GM19395 (cell line): ENCODE measurements around the gene GAMT.
A peak's percentile ranks its signal among the peaks of the same experiment; 100 is the strongest.
"Not testable (repeated sequence)": the region's sequence is repeated elsewhere in the genome, so short reads cannot be mapped to it uniquely, and the experiment has no call there.

ENCODE experiments used
- ATAC-seq: cut with Tn5 transposase; IDR thresholded peaks from one replicate; pipeline ENCODE4 v1.9.1; 2021; ENCODE audit warnings: mild to moderate bottlenecking, moderate library complexity; ENCODE audit not compliant: unreplicated experiment

GAMT gene

GRCh38 chr19:1401138-1401888 is at the start of gene GAMT:
TSS of gene GAMT (minus strand) at chr19:1401542. CDS start at chr19:1401476, 66 bp downstream.
- no peak for ATAC-seq

- no peak for ATAC-seq
Measured at GRCh38 chr19:1449467-1450442, 48.4 kb upstream of the GAMT start, which contains the start of gene APC2. TSS of gene APC2 (plus strand) at chr19:1450121. CDS start at chr19:1453002, 2,881 bp downstream.

GRCh38 chr19:1447944-1448343 is 46.6 kb upstream of the GAMT start:
- ATAC-seq = no peak

- no peak for ATAC-seq
Measured at GRCh38 chr19:1447504-1447903, 46.2 kb upstream of the GAMT start.

DNA sequence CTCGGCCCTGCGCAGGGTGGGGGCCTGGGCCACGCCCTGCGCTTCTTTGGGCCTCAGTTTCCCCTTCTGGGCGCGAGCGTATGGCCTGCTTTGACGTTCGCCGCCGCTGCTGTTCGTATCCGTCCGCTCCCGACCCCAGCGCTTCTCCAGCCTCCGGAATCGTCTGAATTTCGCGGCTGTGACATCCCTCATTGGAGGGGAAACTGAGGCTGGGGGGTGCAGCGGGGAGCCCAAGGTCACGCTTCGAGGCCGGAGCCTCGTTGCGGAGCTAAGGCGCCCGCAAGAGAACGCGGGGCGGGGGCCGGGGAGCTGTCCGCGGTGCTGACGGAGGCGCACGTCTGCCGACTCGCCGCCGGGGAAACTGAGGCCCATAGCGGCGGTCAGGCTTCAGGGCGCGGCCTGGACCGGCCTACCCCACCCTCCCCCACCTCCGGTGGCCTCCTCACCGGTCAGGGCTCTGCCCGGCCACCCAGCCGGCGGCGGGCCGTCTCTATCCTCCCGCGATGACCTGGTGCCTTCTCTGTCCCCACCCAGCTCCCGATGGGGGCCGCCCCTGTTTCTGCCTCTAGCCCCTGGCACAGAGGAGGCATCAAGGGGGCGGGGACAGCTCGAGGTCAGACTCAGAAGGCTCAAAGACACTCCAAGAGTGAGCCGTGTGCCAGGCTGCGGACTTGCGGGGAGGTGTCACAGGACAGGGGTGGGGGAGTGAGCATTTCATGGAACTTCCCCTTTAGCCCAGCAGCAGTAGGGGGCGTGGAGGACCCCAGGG is 45.6 kb upstream of the GAMT start:
- no peak for ATAC-seq

DNA sequence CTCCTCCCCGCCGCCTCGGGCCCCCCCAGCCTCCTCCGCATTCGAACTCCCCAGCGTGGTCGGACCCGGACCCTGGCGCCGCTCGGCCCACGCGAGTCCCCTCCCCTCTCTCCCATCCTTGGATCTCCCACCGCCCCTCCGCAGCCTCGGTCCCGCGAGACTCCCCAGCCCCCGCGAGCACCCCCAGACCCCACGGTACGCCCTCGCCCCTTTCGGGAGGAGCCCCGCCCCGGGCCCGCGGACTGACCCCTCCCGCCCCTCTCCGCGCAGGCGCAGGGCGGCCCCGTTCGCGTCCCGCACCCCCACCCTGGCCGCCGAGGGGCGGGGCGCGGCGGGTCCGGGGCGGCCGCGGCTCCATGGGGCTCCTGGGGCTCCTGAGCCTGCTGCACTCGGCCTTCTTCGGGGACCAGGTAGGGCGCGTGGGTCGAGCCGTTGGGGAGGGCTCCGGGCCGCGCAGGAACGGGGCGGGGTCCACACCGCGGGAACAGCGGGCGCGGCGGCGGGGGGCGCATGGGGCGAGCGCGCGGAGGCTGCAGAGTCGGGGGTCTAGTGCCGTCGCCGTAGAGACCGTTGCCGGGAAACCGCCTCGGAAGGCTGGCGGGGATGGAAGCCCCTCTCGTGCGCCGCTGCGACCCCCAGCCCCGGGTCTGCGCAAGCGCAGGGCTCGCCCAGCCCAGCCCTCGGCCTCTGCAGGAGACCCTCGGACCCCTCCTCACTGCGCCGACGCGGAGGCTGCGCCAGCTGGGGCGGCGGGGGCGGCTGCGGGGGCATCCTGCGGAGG is 44.8 kb upstream of the GAMT start:
- no peak for ATAC-seq

DNA sequence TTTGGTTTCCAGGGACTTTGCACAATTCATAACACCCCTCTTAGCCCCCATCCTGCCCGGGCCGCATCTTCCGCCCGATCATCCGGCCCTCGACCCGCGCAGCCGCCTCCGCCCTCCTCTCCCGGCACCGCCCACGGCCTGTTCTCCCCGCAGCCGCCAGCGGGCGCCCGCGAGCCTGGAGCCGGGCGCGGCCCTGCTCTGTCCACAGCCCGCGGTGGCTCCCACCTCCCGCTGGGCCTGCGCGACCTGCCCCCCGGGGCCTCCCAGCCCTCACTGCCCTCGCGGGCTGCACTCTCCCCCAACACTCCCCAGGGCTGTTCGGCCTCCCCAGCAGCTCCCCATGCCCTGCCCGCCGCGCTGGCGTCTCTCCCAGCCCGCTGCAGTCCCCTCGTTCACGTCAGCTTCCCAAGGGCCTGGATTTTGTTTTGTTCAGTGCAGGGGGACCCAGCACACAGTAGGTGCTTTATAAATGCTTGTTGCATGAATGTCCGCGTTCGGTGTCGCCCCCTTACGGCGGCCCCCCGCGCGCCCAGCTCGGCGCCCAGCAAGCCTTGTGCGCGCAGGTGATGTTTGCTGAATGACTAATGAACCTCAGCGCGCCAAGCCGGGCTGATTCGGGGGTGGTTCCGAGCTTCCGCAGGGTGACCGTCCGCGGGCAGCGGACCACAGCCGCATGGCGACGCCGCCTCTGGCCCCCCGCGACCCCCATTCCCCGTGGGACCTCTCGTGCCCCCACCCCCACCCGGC is 44.0 kb upstream of the GAMT start:
- no peak for ATAC-seq

- no peak for ATAC-seq
Measured at GRCh38 chr19:1441677-1442438, 40.5 kb upstream of the GAMT start.

DNA sequence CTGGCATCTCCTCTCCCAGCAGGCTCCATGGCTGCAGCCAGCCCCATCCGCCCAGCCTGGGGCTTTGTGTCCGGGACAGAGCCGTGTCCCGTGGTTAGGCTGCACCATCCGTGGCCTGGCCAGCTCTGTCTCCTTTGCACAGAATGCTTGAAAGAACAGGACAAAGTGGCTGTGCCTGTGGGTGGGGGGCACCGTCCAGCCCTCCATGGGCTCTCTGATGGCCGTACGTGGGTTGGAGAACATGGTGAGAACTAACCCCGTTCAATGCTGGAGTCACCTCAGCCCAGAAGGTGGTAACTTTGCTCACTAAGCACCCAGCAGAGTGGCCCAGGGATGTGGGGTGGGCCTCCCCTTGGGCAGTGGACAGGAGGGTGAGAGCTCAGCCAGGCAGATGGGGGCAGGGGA is 39.7 kb upstream of the GAMT start:
- no peak for ATAC-seq

- ATAC-seq = no peak
Measured at GRCh38 chr19:1440418-1440801, 39.1 kb upstream of the GAMT start.

GRCh38 chr19:1439525-1440417 is 38.4 kb upstream of the GAMT start:
- ATAC-seq = not testable (repeated sequence)

- peak; percentile 6 for ATAC-seq
Measured at GRCh38 chr19:1438933-1439354, 37.6 kb upstream of the GAMT start.

DNA sequence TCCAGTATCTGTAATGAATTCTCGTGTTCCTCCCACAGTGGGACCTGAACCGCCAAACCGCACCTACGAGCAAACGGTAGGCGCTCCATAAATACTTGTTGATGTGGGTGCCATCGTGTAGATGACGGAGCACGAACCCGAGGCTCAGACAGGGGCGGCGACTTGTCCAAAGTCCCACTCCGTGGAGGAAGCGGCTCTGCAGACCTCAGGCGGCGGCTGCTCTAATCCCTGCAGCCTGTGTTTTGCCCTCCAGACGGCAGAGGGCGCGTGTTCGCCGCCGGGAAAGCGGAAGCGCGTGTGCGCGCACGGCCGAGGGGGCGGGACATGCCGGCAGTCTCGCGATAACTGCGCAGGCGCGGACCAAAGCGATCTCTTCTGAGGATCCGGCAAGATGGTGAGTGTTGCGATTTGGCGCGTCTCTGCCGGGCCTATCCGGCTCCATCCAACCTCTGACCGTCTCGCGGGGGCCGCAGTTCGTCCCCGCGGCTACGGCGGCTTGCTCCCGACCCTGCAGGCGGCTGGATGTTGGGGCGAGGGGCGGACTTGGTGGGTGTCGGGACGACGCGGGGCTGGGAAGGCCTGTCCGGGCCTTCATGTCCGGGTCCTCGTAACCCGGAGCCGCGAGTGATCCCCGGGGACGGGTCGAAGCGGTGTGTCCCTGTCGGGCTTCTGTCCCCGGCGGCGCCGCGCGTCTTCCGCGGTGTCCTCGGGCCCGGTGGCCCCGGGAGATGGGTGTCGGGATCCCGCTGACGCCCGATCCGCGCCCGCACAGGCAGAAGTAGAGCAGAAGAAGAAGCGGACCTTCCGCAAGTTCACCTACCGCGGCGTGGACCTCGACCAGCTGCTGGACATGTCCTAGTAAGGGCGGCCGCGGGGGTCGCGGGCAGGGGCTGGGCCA is 36.9 kb upstream of the GAMT start, which contains the start of gene RPS15:
TSS of gene RPS15 (plus strand) at position 362 of the 898 bp plus-strand sequence. CDS start at position 392, 30 bp downstream.
- peak; percentile 73 for ATAC-seq

GRCh38 chr19:1437609-1438008 is 36.3 kb upstream of the GAMT start:
- ATAC-seq = no peak

- no peak for ATAC-seq
Measured at GRCh38 chr19:1435378-1435989, 34.1 kb upstream of the GAMT start.

DNA sequence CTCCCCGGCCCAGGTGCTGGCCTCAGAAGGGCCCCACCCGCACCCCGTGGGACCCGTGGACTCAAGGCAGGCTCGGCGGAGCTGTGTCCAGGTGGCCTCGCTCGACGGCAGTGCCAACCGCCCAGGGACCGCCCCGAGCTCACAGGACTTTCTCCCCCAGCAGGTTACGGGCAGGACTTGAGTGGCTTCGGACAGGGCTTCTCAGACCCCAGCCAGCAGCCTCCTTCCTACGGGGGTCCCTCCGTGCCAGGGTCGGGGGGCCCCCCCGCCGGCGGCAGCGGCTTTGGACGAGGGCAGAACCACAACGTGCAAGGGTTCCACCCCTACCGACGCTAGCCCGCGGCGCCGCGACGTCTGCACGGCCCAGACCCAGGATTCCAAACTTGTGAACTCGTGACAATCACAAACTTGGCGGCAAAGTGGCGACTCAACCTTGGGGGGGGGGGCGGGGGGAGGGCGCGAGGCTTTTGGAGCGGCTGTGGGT is 33.3 kb upstream of the GAMT start:
- ATAC-seq = no peak
